Right lung (tissue), 5 donors: ENCODE data around the gene KIF12. TPM values are rescaled to one million over a fixed set of nuclear protein-coding genes. Genes with fewer than 3 reads are reported as not detected.

Experiments
- DNase-seq, 2 donors: peaks; one replicate each; pipeline ENCODE4 v3.0.0-alpha.2; 2013
- polyA plus RNA-seq, 5 donors: library from polyadenylated mRNA; unstranded; fragments of 120-200 nt; gene quantifications; one replicate each; pipeline versions ENCODE4 v1.2.1 to v1.2.3, GENCODE V29; 2013; ENCODE audit warnings: inconsistent platforms in 1 of 5, low replicate concordance in 1 of 5; ENCODE audit not compliant: insufficient read length in 5 of 5, insufficient read depth in 1 of 5

KIF12 gene
- polyA plus RNA-seq, 5 donors = 30.2 to 51.1 (median 43.5) TPM

GRCh38 chr9:114069476-114070187 is 29.5 kb downstream of the KIF12 start:
- no peak for DNase-seq

DNA sequence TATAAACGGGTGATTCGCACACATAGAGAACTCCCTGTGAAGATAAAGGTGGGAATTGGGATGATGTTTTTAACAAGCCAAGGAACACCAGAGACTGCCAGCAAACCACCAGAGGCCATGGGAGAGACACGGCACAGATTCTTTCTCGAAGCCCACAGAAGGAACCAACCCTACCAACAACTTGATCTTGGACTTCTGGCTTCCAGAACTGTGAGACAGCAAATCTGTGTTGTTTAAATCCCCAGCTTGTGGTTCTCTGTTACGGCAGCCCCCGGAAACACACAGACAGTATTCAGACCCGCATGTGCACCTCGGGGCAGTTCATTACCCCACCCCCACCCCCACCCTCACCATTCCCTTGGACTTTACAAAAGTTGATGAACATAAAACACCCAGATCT is 33.8 kb downstream of the KIF12 start:
- no peak for DNase-seq

DNA sequence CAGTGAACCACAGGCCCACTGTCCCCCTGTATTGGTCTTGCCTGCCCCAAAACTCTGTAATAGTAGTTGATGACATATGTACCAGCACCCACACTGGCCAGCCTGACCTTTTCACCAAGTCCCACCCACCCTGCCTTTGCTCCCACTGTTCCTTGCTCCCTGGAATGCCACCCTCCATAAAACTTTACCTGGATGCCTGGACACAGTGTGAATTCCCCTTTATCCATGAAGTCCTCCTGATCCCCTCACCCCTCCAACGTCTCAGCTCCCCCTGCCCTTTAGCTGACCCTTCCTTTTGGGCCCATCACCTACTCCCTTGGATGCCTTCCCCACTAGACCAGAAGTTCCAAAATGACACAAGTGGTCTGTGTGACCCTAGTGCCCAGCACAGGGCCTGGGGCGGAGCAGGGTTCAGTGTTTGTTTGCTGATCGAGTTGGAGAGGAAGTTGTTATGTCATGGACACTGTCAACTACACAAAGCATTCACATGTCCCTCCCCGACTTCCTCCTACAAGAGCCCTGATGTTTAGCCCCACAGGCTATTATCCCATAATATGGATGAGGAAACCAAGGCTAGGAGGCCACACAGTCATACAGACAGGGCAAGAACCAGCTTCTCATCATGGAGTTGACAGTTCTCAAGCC is 37.1 kb downstream of the KIF12 start:
- no peak for DNase-seq

DNA sequence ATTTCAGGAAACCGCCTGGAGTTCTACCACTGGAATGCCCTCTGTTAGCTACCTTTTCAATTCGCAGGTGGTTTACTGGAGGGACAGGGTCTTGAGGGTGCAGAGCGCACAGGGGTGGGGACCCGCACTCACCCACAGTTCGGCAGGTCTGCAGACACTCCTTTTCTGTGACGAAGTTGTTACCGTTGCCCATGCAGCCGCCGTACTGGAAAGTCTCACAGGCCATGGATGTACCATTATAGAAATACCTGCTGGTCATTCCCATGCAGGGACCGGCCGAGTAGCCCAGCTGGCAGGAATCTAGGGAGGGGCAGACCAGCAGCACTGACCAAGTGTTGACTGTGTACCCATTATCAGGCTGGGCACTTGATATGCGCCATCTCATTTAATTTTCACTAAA is 37.8 kb downstream of the KIF12 start:
- DNase-seq = no peak

DNA sequence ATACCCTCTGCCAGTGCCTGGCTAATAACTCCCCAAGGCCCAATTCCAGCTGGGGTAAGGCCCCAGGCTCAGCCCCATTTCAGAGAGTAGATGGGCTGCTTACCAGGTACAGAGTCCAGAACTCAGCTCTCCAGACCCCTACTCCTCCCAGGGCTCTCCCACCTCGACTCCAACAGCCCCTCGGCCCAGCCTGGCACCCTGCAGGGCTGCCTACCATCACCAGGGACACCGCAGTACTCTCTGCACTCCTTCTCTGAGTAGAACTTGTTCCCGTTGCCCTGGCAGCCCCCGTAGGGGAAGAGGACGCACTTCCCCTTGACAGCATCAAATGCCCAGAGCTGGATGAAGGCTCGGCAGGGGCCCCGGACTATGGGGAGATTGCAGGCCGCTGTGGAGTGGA is 38.4 kb downstream of the KIF12 start:
- no peak for DNase-seq

- DNase-seq = no peak
Measured at GRCh38 chr9:114060070-114060469, 39.0 kb downstream of the KIF12 start.

- DNase-seq = no peak
Measured at GRCh38 chr9:114059047-114059803, 39.9 kb downstream of the KIF12 start.

DNA sequence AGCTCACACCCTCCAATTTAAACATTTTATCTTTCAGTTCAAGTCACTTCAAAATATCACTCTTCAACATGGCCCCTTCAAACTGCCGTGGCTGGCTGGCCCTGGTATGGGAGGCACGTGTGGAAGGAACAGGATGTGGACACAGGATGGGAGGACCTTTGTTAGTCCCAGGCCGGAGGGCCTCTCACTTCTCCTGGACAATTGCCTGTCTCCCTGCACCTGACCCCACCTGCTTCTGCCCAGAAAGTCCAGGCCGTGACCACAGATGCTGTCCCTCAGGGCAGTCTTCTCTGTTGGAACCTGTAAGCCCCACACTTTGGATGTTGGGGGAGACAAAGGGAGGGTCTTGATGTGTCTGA is 40.4 kb downstream of the KIF12 start:
- no peak for DNase-seq

- DNase-seq = no peak
Measured at GRCh38 chr9:114057161-114057885, 41.8 kb downstream of the KIF12 start.

- DNase-seq = no peak
Measured at GRCh38 chr9:114056527-114056926, 42.6 kb downstream of the KIF12 start.

GRCh38 chr9:114055894-114056293 is 43.2 kb downstream of the KIF12 start:
- no peak for DNase-seq

GRCh38 chr9:114055061-114055460 is 44.0 kb downstream of the KIF12 start:
- no peak for DNase-seq

DNA sequence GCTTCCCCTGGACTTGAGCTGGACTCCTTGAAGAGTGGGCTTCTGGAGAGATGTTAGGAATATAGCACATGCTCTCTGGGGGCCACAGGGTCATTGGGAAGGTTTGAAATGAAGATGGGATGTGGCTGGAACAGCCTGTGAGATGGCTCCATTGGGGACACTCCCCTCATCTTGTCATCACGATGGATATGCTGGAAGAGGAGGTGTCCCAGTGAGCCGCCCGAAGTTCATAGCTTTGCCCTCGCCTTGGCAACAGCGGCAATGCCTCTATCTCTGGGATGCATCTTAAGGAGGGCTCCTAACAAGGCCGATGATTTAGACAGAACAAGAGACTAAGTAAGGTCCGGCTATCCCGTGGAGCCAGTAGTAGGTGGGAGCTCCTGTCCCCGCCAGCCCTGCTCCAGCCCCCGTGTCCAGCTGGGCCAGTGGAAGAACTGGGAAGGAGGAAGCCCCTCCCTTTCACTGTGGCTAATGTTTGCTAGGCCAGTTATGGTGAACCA is 44.9 kb downstream of the KIF12 start:
- no peak for DNase-seq

DNA sequence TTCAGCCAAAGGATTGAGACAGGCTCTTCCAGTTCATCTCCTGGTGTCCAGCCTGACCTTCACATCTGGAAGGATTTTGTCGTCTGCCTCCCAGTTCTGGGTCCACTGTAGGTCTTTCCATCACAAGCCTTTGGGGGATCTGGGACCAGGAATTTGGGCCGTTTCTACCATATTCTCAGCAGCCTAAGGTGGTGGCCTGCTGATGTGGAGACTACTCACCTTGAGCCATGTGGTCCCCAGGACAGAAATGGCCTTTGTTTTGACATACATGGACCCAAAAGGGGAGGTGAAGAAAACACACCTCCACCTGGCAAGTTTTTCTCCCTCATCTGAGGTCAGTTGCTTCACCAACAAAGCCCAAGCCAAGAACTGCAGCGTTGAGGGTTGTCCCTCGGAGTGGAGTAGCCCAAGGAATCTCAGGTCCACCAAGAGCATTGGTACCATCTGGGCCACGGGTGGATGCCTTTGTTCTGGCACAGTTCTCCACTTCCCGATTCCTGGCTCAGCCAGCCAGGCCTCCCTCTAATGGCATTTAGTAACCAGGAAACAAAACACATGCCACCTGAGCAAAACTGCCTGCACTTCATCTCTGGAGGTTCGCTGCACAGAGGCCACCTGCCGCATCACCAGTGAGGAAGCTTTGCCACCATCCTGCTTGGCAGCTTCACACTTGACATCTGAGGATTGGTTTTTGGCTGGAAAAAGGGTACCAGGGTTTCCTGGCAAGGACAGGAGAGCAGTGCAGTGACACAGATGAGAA is 45.7 kb downstream of the KIF12 start:
- no peak for DNase-seq

DNA sequence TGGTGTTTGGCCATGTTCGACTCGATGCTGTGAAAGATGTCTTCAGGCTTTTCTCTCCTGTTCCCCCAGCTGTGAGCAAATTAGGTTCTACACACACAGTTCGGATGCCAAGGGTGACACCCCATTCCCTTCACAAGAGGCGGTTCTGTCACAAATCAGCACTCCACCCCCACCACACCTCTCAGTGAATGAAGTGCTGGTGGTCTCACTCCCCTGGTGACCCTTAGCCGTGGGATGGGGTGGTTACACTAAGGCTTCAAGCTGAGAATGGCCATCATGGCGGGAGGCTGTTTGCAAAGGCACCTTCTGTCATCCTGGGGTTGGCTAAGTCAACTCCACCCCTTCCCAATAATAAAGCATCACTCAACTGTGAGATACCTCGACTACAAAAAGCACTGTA is 47.4 kb downstream of the KIF12 start:
- no peak for DNase-seq

- DNase-seq = no peak
Measured at GRCh38 chr9:114051281-114051680, 47.8 kb downstream of the KIF12 start.

DNA sequence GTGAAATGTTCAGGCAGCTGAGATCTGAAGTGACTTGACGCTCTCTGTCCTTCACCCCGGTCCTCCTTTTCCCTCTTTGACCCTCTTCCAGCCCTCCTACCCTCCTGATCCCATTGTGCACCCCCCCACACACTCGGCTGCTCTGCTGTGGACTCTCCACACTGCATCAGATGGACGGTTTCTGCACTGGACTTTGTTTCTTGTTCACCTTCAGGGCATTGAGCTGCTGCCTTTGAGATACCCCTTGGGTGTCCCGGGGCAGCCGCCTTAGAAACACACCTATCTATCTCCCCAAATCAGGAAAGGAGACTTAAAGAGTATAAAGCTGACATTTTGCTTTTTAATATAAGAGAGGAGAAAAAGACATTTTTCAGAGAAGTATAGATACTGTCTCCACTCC is 48.4 kb downstream of the KIF12 start:
- no peak for DNase-seq

- DNase-seq = no peak
Measured at GRCh38 chr9:114050226-114050568, 48.9 kb downstream of the KIF12 start.

- DNase-seq = no peak
Measured at GRCh38 chr9:114049441-114050225, 49.5 kb downstream of the KIF12 start.

DNA sequence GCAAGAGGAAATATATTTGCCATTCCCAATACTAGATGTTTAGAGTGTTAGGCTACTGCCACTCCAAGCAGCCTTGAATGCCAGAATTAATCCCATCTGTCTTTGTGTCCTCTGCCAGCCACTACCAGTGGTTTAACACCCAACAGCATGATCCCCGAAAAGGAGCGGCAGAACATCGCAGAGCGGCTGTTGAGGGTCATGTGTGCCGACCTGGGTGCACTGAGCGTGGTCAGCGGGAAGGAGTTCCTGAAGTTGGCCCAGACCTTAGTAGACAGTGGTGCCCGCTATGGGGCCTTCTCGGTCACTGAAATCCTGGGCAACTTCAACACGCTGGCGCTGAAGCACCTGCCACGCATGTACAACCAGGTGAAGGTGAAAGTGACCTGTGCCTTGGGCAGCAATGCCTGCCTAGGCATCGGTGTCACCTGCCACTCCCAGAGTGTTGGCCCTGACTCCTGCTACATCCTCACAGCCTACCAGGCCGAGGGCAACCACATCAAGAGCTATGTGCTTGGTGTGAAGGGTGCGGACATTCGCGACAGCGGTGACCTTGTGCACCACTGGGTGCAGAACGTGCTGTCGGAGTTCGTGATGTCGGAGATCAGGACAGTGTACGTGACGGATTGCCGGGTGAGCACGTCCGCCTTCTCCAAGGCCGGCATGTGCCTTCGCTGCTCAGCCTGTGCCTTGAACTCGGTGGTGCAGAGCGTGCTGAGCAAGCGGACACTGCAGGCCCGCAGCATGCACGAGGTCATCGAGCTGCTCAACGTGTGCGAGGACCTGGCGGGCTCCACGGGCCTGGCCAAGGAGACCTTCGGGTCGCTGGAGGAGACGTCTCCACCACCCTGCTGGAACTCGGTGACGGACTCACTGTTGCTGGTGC is 50.3 kb downstream of the KIF12 start:
- DNase-seq = no peak
